Measurements from ENCODE around the gene ELAVL1.

GRCh38 chr19:7993560-7993959 is 11.9 kb downstream of the ELAVL1 start:
- TF ChIP-seq CTCF (IDR thresholded peaks at IDR 0.05) (no peak), EZH2phosphoT487 (IDR thresholded peaks at IDR 0.05) (no peak), EZH2 (IDR thresholded peaks at IDR 0.05) (no peak)

All from neural progenitor cell (in vitro differentiated cells).